CD4-positive, alpha-beta T cell treated with Interferon alpha-2 for 1 hour (primary cell): ENCODE results near the gene FHAD1.
A peak's percentile ranks its signal among the peaks of the same experiment; 100 is the strongest.

ENCODE experiments used
- DNase-seq, 2 donors: peaks; one replicate each; pipeline ENCODE4 v3.0.0-alpha.2; 2020 to 2022

FHAD1 gene

GRCh38 chr1:15218287-15219279 lies 28.4 kb upstream of the FHAD1 start:
- DNase-seq: peak; percentile 8 to 13

- no peak for DNase-seq
Measured at GRCh38 chr1:15219280-15220023, 27.6 kb upstream of the FHAD1 start.

- DNase-seq: no peak
Measured at GRCh38 chr1:15220024-15220392, 27.0 kb upstream of the FHAD1 start.

- no peak for DNase-seq
Measured at GRCh38 chr1:15220825-15221431, 26.1 kb upstream of the FHAD1 start.

GRCh38 chr1:15222653-15223303 lies 24.2 kb upstream of the FHAD1 start:
- no peak for DNase-seq

- no peak for DNase-seq
Measured at GRCh38 chr1:15224259-15224869, 22.7 kb upstream of the FHAD1 start.

- DNase-seq: no peak
Measured at GRCh38 chr1:15224974-15225373, 22.0 kb upstream of the FHAD1 start.

- DNase-seq: no peak
Measured at GRCh38 chr1:15225461-15225860, 21.6 kb upstream of the FHAD1 start.

GRCh38 chr1:15226388-15227255 lies 20.4 kb upstream of the FHAD1 start:
- no peak for DNase-seq

GRCh38 chr1:15229707-15230131 lies 17.3 kb upstream of the FHAD1 start:
- DNase-seq: no peak

- no peak for DNase-seq
Measured at GRCh38 chr1:15231714-15232201, 15.3 kb upstream of the FHAD1 start.

- no peak for DNase-seq
Measured at GRCh38 chr1:15233689-15234088, 13.3 kb upstream of the FHAD1 start.

- DNase-seq: no peak
Measured at GRCh38 chr1:15236321-15236721, 10.7 kb upstream of the FHAD1 start.

GRCh38 chr1:15236746-15237145 lies 10.3 kb upstream of the FHAD1 start:
- no peak for DNase-seq

GRCh38 chr1:15238789-15239188 lies 8.2 kb upstream of the FHAD1 start:
- DNase-seq: no peak

GRCh38 chr1:15242766-15243165 lies 4.3 kb upstream of the FHAD1 start:
- DNase-seq: no peak

- no peak for DNase-seq
Measured at GRCh38 chr1:15243275-15244043, 3.6 kb upstream of the FHAD1 start.

- no peak for DNase-seq
Measured at GRCh38 chr1:15244813-15245212, 2.2 kb upstream of the FHAD1 start.

GRCh38 chr1:15245593-15246360 lies 1.2 kb upstream of the FHAD1 start:
- DNase-seq: peak; percentile 17 to 40

GRCh38 chr1:15248216-15248615 lies 1.2 kb downstream of the FHAD1 start:
- no peak for DNase-seq
